Measurements from ENCODE around the gene SRGAP1. TPM values are rescaled to one million over a fixed set of nuclear protein-coding genes. Genes with fewer than 3 reads are reported as not detected.
A peak's percentile ranks its signal among the peaks of the same experiment; 100 is the strongest.
"Not testable (repeated sequence)": the region's sequence is repeated elsewhere in the genome, so short reads cannot be mapped to it uniquely, and the experiment has no call there.

SRGAP1 gene
- total RNA-seq, 1 donor from 2014 or later = 76.8 TPM

- DNase-seq (ENCODE audit: low read depth) = no peak
These were observed 240.7 kb downstream of the SRGAP1 start for GRCh38 chr12:64085154-64085553.

- DNase-seq (ENCODE audit: low read depth) = no peak
These were observed 241.5 kb downstream of the SRGAP1 start for GRCh38 chr12:64085996-64086395.

- peak; percentile 54 for DNase-seq (ENCODE audit: low read depth)
These were observed 242.4 kb downstream of the SRGAP1 start for GRCh38 chr12:64086946-64087345.

- DNase-seq (ENCODE audit: low read depth) = no peak
These were observed 243.3 kb downstream of the SRGAP1 start for GRCh38 chr12:64087761-64088160.

GRCh38 chr12:64088431-64089349, 244.2 kb downstream of the SRGAP1 start:
- DNase-seq (ENCODE audit: low read depth) = peak; percentile 98

- DNase-seq (ENCODE audit: low read depth) = no peak
These were observed 245.5 kb downstream of the SRGAP1 start for GRCh38 chr12:64090047-64090446.

GRCh38 chr12:64091186-64091585, 246.7 kb downstream of the SRGAP1 start:
- no peak for DNase-seq (ENCODE audit: low read depth)

- no peak for DNase-seq (ENCODE audit: low read depth)
These were observed 248.2 kb downstream of the SRGAP1 start for GRCh38 chr12:64092507-64093196.

GRCh38 chr12:64093689-64094088, 249.2 kb downstream of the SRGAP1 start:
- no peak for DNase-seq (ENCODE audit: low read depth)

- DNase-seq (ENCODE audit: low read depth) = peak; percentile 44
These were observed 253.0 kb downstream of the SRGAP1 start for GRCh38 chr12:64097366-64098105.

- DNase-seq (ENCODE audit: low read depth) = no peak
These were observed 254.3 kb downstream of the SRGAP1 start for GRCh38 chr12:64098709-64099354.

- peak; percentile 92 for DNase-seq (ENCODE audit: low read depth)
These were observed 254.9 kb downstream of the SRGAP1 start for GRCh38 chr12:64099397-64099796.

GRCh38 chr12:64102339-64102738, 257.8 kb downstream of the SRGAP1 start:
- peak; percentile 72 for DNase-seq (ENCODE audit: low read depth)

- DNase-seq (ENCODE audit: low read depth) = peak; percentile 93
These were observed 259.6 kb downstream of the SRGAP1 start for GRCh38 chr12:64103825-64104740.

GRCh38 chr12:64105026-64105425, 260.5 kb downstream of the SRGAP1 start:
- DNase-seq (ENCODE audit: low read depth) = no peak

- no peak for DNase-seq (ENCODE audit: low read depth)
These were observed 263.3 kb downstream of the SRGAP1 start for GRCh38 chr12:64107776-64108175.

- DNase-seq (ENCODE audit: low read depth) = no peak
These were observed 265.2 kb downstream of the SRGAP1 start for GRCh38 chr12:64109706-64110105.

- DNase-seq (ENCODE audit: low read depth) = no peak
These were observed 266.4 kb downstream of the SRGAP1 start for GRCh38 chr12:64110864-64111263.

- DNase-seq (ENCODE audit: low read depth) = no peak
These were observed 272.5 kb downstream of the SRGAP1 start for GRCh38 chr12:64116969-64117368.

GRCh38 chr12:64120568-64120967, 276.1 kb downstream of the SRGAP1 start:
- peak; percentile 86 for DNase-seq (ENCODE audit: low read depth)

GRCh38 chr12:64121086-64121485, 276.6 kb downstream of the SRGAP1 start:
- DNase-seq (ENCODE audit: low read depth) = not testable (repeated sequence)
